HG03378 (cell line): ENCODE results near the gene CDT1.

Source experiments
- ATAC-seq: cut with Tn5 transposase; IDR thresholded peaks from one replicate; pipeline ENCODE4 v1.9.1; 2021; ENCODE audit warnings: mild to moderate bottlenecking, moderate library complexity; ENCODE audit not compliant: unreplicated experiment

The CDT1 gene

GRCh38 chr16:88804173-88804551, 573 bp downstream of the CDT1 start:
- ATAC-seq: no peak

DNA sequence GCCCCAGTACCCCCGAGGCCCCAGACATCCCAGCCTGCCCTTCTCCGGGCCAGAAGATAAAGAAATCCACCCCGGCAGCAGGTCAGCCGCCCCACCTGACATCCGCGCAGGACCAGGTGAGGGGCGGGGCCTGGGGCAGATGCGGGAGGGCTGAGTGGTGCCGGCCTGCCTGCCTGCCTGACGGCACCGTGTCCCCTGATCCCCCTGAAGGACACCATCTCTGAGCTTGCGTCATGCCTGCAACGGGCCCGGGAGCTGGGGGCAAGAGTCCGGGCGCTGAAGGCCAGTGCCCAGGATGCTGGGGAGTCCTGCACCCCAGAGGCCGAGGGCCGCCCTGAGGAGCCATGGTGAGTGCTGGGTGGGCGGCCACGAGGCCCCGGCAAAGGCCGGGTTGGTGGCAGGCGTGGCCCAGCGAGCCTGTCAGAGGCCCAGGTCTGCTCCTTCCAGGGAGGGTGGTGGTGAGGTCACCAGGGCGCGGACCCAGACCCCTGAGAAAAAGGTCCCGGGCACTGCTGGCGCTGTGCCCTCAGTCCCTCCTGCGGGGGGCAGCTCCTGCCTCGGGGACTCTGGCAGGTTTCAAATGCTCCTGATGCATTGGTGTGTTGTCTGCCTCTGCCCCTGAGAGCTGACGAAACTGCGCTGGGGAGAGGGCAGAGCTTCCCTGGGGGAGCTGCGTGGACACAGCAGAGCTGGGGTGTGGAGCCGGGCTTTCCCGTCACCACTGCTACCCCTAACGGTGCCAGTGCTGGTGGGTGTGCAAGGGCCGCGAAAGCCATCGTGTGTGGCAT, 1.2 kb downstream of the CDT1 start:
- no peak for ATAC-seq

GRCh38 chr16:88805340-88805715, 1.7 kb downstream of the CDT1 start:
- ATAC-seq: no peak

- no peak for ATAC-seq
Measured at GRCh38 chr16:88805887-88806393, 2.4 kb downstream of the CDT1 start.

DNA sequence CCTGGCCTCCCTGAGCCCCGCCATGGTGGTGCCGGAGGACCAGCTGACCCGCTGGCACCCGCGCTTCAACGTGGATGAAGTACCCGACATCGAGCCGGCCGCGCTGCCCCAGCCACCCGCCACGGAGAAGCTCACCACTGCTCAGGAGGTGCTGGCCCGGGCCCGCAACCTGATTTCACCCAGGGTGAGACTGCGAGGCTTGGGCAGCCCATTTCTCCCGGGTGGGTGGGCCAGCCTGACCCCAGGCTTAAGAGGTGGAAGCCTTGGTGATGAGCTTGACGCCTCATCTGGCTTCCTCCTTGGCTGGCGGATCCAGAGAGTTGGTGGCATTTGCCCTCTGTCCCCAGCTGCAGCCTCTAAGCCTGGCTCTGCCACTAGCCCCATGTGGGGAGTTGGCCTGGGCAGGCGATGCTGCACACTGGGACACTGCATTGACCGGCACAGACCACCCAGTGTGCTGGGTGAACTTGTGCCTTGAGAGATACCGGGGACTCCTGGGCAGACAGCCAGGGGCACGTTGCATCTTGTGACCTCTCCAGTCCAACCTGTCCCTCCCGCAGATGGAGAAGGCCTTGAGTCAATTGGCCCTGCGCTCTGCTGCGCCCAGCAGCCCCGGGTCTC, 3.0 kb downstream of the CDT1 start:
- no peak for ATAC-seq

DNA sequence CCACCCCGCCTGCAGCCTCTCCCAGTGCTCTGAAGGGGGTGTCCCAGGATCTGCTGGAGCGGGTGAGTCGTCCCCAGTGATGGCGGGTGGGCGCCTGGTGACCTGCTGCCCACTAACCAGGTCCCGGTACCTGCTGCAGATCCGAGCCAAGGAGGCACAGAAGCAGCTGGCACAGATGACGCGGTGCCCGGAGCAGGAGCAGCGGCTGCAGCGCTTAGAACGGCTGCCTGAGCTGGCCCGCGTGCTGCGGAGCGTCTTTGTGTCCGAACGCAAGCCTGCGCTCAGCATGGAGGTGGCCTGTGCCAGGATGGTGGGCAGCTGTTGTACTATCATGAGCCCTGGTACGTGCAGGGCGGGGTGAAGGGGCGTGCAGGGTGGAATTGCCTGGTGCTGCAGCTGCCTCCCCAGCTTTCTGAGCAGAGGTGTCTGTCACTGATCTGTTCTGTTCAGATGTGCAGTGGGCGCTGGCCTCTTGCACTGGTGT, 3.6 kb downstream of the CDT1 start:
- ATAC-seq: no peak

- ATAC-seq: no peak
Measured at GRCh38 chr16:88807626-88808453, 4.3 kb downstream of the CDT1 start.

- no peak for ATAC-seq
Measured at GRCh38 chr16:88809068-88809675, 5.6 kb downstream of the CDT1 start.

GRCh38 chr16:88809676-88810165, 6.1 kb downstream of the CDT1 start:
- ATAC-seq: no peak

GRCh38 chr16:88810166-88810911, 6.8 kb downstream of the CDT1 start:
- no peak for ATAC-seq

GRCh38 chr16:88810912-88811768, 7.6 kb downstream of the CDT1 start:
- peak; percentile 31 for ATAC-seq

DNA sequence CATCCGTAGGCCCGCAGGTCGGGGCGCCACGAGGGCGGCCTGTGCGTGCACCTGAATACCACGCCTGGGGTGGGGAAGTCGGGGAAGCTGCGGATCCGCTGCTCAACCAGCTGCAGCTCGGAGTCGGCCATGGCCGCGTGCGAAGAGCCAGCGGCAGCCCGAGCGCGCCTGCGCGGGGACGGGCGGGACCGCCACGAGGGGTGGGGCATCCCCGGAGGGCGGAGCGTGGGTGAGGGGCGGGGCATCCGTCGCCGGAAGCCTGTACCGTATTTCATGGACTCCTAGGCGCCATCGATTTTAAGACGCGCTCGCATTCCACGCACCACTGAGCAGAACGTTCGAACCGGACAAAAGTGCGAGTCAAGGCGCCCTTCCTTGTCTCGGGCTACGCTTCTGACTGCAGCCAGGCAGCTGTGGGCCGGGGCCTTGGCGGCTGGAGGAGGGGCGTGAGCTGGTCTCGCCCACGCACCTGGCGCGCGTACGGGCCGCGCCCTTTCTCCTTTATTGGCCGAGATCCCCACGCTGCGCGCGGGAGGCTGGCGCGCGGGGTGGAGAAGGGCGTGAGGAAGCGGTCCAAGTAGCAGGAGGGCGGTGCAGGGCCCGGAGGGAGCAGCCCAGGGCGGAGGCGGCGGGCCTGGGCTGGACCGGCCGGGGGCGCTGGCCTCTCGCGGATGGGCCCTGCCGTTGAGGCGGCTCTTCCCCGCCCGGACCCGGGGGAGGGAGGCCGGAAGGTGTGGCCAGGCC, 8.4 kb downstream of the CDT1 start, which contains the start of gene APRT:
Gene APRT (minus strand): TSS at position 160 of the 744 bp plus-strand sequence. CDS start 29 bp downstream, at position 131.
- ATAC-seq: peak; percentile 52

- ATAC-seq: no peak
Measured at GRCh38 chr16:88812513-88813268, 9.1 kb downstream of the CDT1 start.

- ATAC-seq: no peak
Measured at GRCh38 chr16:88813269-88814143, 9.9 kb downstream of the CDT1 start.

DNA sequence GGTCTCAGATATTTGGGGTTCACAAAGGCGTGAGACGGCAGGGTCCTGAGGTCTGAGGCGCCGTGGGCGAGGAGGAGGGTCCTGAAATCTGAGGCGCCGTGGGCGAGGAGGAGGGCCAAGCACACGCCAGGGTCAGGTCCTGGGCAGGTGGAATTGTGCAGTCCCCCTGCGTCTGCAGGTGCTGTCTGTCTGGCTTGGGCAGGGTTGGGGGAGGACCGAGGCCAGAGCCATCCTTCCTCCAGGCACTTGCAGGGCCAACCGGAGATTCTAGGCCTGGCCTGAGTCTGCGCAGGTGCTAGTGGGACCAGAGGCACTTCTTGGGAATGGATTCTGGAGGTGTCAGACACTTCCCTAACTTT, 10.5 kb downstream of the CDT1 start:
- no peak for ATAC-seq

GRCh38 chr16:88815227-88815626, 11.6 kb downstream of the CDT1 start:
- no peak for ATAC-seq
